Measurements from ENCODE around the gene VPS13D.

DNA sequence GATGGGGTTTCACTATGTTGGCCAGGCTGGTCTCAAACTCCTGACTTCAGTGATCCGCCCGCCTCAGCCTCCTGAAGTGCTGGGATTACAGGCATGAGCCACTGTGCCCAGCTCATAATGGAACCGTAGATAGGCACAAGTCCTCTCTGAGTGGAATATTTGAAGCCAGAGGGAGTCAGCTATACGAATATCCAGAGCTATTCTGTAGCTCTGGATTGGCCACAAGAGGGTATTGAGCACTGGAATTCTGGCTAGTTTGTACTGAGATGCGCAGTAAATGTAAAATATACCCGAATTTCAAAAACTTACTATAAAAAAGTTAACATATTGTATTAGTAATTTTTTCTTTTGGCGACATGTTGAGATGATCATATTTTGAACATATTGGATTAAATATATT, 851 bp upstream of the VPS13D start:
- TF ChIP-seq, protein P1, sequence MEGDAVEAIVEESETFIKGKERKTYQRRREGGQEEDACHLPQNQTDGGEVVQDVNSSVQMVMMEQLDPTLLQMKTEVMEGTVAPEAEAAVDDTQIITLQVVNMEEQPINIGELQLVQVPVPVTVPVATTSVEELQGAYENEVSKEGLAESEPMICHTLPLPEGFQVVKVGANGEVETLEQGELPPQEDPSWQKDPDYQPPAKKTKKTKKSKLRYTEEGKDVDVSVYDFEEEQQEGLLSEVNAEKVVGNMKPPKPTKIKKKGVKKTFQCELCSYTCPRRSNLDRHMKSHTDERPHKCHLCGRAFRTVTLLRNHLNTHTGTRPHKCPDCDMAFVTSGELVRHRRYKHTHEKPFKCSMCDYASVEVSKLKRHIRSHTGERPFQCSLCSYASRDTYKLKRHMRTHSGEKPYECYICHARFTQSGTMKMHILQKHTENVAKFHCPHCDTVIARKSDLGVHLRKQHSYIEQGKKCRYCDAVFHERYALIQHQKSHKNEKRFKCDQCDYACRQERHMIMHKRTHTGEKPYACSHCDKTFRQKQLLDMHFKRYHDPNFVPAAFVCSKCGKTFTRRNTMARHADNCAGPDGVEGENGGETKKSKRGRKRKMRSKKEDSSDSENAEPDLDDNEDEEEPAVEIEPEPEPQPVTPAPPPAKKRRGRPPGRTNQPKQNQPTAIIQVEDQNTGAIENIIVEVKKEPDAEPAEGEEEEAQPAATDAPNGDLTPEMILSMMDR (IDR thresholded peaks at IDR 0.05), result no peak
- no peak for TF ChIP-seq POLR2A (IDR thresholded peaks at IDR 0.05)

All from body of pancreas (tissue), 4 donors.